Stomach (tissue), 9 donors: Measurements from ENCODE around the gene PGM5. TPM values are rescaled to one million over a fixed set of nuclear protein-coding genes. Genes with fewer than 3 reads are reported as not detected.
"Not testable (repeated sequence)": the region's sequence is repeated elsewhere in the genome, so short reads cannot be mapped to it uniquely, and the experiment has no call there.

Experiments used
- DNase-seq, 2 donors: peaks; one replicate each; pipeline versions ENCODE4 v3.0.0 to v3.0.0-alpha.2; 2013 to 2019
- H3K27ac ChIP-seq, 5 donors: fragments of 200-600 bp in 4 of 5; sonication (generic) in 4 of 5; one replicate each; pipeline ENCODE4 v1.5.1; 2013 to 2019; ENCODE audit warnings: mild to moderate bottlenecking in 1 of 5, moderate library complexity in 1 of 5
- H3K27me3 ChIP-seq, 3 donors: fragments of 200-600 bp; sonication (generic); one replicate each; pipeline ENCODE4 v1.5.1; 2017 to 2019; ENCODE audit warnings: mixed run types in 1 of 3
- H3K36me3 ChIP-seq, 4 donors: fragments of 200-600 bp; sonication (generic); 1 replicate in 3 of 4; 2 replicates in 1 of 4; pipeline ENCODE4 v1.5.1; 2016 to 2019
- H3K4me1 ChIP-seq, 4 donors: fragments of 200-600 bp; sonication (generic); one replicate each; pipeline ENCODE4 v1.5.1; 2016 to 2019
- H3K4me3 ChIP-seq, 4 donors: fragments of 200-600 bp; sonication (generic) in 3 of 4; one replicate each; pipeline ENCODE4 v1.5.1; 2016 to 2019; ENCODE audit warnings: mild to moderate bottlenecking in 1 of 4
- H3K9me3 ChIP-seq, 4 donors: fragments of 200-600 bp; sonication (generic); one replicate each; pipeline ENCODE4 v1.5.1; 2016 to 2019
- WGBS, 5 donors: extraction: QIAGEN DNeasy Blood & Tissue Kit in 3 of 5; methylation state at CpG; one replicate each; pipeline versions ENCODE4 v1.1.5 to v1.1.7; 2013 to 2018; 5-methylcytosine and 5-hydroxymethylcytosine counted together
- intact Hi-C: fragments of 100-400 bp; cut with DNase I; formaldehyde crosslinking; loops from one replicate; pipeline ENCODE4 v1.15.1; 2023; ENCODE audit warnings: low total_unique reads
- polyA plus RNA-seq, 3 donors: library from polyadenylated mRNA; stranded (reverse); fragments of 200-250 nt; gene quantifications; one replicate each; pipeline ENCODE4 v1.2.3, GENCODE V29; 2013
- total RNA-seq, 5 donors: library from RNA; depleted of rRNA; stranded (reverse); fragments of >200 nt; gene quantifications; one replicate each; pipeline versions ENCODE4 v1.1.0 to v1.2.3, GENCODE V29; 2014 to 2016
- donor health status: healthy with polysubstance abuse.
- donor health status: Bipolar disorder and iron deficiency.
- donor health status: healthy.

Gene PGM5
- total and polyA plus RNA-seq, 8 donors = 10.6 to 145 (median 62.2) TPM

DNA sequence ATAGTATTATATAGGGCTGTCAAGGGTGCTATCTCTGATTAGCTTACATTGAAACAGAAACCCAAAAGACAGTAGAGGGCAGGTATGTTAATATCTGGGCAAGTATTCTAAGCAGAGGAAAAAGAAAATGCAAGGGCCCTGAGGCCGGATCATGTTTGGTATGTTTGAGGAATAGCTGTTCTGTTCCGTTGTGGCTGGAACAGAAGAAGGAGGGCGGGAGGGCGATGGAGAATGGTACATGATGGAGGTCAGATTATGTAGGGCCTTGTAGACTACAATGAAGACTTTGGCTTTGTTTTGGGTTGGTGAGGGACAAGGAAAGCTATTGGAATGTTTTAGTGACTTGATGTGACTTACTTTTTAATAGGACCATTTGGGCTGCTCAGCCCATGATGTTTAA is 19.4 kb downstream of the PGM5 start:
- H3K27ac ChIP-seq, DNase-seq, H3K27me3 ChIP-seq, H3K4me1 ChIP-seq, intact Hi-C loops, H3K4me3 ChIP-seq, H3K9me3 ChIP-seq: not testable (repeated sequence)
- 85 to 95% (median 93%) methylated on average over 4 of the region's 4 CpGs for WGBS, 5 donors
- peaks cover 0 to 15% (median 0%) of the 10 kb centered on the region in 4 donors for H3K36me3 ChIP-seq

DNA sequence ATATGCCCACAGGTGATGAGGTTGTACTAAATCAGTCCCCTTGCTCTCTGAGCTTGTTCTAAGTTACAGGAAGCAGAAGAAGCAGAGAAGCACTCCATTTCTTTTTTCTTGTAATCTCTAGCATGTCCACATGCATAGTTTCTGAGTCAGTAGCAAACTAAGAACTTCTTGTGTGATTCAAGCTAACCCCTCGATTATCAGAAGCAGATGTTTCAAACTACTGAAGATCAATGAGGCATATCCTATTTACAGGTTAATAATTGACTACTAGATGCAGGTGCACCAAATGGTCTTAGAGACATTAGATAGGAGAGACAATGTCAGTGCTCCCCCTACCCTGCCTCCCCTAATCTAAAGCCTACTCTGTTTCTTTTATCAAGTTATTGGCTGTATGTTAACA is 21.3 kb downstream of the PGM5 start:
- intact Hi-C loops, H3K9me3 ChIP-seq, H3K4me3 ChIP-seq, H3K4me1 ChIP-seq, H3K36me3 ChIP-seq, H3K27ac ChIP-seq, H3K27me3 ChIP-seq, DNase-seq: not testable (repeated sequence)
- 11 to 40% (median 28%) methylated on average over 1 of the region's 1 CpG for whole genome bisulfite sequencing, 5 donors

GRCh38 chr9:68383894-68384293 is 27.5 kb downstream of the PGM5 start:
- 9 to 71% (median 55%) methylated on average over 1 of the region's 1 CpG for WGBS, 5 donors
- H3K36me3 ChIP-seq = peaks cover 0 to 12% (median 0%) of the 10 kb centered on the region in 4 donors
- DNase-seq, intact Hi-C loops, H3K4me1 ChIP-seq, H3K27me3 ChIP-seq, H3K9me3 ChIP-seq, H3K4me3 ChIP-seq, H3K27ac ChIP-seq: not testable (repeated sequence)

GRCh38 chr9:68389558-68389957 is 33.1 kb downstream of the PGM5 start:
- WGBS, 5 donors = 40 to 57% (median 47%) methylated on average over 4 of the region's 4 CpGs
- peaks cover 0 to 33% (median 10%) of the 10 kb centered on the region in 4 donors for H3K36me3 ChIP-seq
- H3K4me3 ChIP-seq, intact Hi-C loops, H3K4me1 ChIP-seq, H3K27me3 ChIP-seq, DNase-seq, H3K27ac ChIP-seq, H3K9me3 ChIP-seq: not testable (repeated sequence)

DNA sequence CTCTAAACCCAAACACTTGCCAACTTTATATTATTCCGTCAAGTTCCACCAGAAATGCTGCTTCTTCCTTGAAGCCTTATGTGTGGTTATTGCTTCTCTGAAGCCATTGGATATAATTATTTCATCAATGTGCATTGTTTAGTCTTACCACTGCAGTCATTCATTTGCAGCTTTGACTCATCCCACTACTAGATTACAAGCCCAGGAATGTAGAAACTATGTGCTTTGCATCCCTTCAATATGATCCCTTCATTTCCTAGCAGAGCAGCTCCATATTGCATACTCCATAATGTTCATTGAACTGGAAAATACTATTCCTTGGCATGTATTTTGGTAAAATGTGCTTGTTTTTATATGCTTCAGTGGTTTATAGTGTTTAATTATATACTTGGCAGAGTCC is 34.3 kb downstream of the PGM5 start:
- peaks cover 0 to 33% (median 10%) of the 10 kb centered on the region in 4 donors for H3K36me3 ChIP-seq
- H3K4me3 ChIP-seq, H3K4me1 ChIP-seq, H3K27ac ChIP-seq, DNase-seq, intact Hi-C loops, H3K9me3 ChIP-seq, H3K27me3 ChIP-seq: not testable (repeated sequence)
- WGBS, 5 donors = 76 to 100% (median 94%) methylated on average over 1 of the region's 1 CpG

- H3K9me3 ChIP-seq, H3K27me3 ChIP-seq, H3K4me1 ChIP-seq, intact Hi-C loops, DNase-seq, H3K36me3 ChIP-seq, H3K27ac ChIP-seq, H3K4me3 ChIP-seq: not testable (repeated sequence)
- 34 to 53% (median 50%) methylated on average over 1 of the region's 1 CpG for WGBS, 5 donors
Measured at GRCh38 chr9:68396411-68397094, 40.1 kb downstream of the PGM5 start.

DNA sequence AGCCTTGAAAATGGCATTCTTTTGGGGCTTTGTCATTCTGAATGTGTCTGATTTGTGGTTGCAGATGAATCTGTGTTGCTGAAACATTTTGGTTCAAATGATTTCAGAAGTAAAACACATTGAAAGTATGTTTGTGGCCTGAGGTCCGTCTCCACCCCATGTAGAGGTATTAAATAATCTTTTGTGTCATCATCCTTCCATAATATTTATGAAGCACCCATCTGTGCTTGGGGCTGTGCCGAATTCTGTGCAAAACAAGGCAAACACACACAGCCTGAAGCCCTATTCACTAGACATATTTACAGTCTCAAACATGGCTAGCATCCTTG is 40.6 kb downstream of the PGM5 start:
- H3K4me3 ChIP-seq, H3K9me3 ChIP-seq, DNase-seq, H3K4me1 ChIP-seq, intact Hi-C loops, H3K36me3 ChIP-seq, H3K27me3 ChIP-seq, H3K27ac ChIP-seq: not testable (repeated sequence)
- 49 to 70% (median 57%) methylated on average over 2 of the region's 2 CpGs for WGBS, 5 donors

- H3K27ac ChIP-seq, DNase-seq, H3K4me1 ChIP-seq, H3K9me3 ChIP-seq, H3K27me3 ChIP-seq, intact Hi-C loops, H3K36me3 ChIP-seq, H3K4me3 ChIP-seq: not testable (repeated sequence)
- WGBS, 5 donors = 49 to 66% (median 58%) methylated on average over 3 of the region's 3 CpGs
Measured at GRCh38 chr9:68397796-68398195, 41.4 kb downstream of the PGM5 start.

- H3K9me3 ChIP-seq, H3K27ac ChIP-seq, H3K4me1 ChIP-seq, H3K27me3 ChIP-seq, DNase-seq, H3K36me3 ChIP-seq, H3K4me3 ChIP-seq, intact Hi-C loops: not testable (repeated sequence)
- 52 to 83% (median 77%) methylated on average over 1 of the region's 1 CpG for WGBS, 5 donors
Measured at GRCh38 chr9:68398324-68398723, 41.9 kb downstream of the PGM5 start.

- H3K36me3 ChIP-seq, H3K9me3 ChIP-seq, H3K27ac ChIP-seq, H3K4me1 ChIP-seq, H3K27me3 ChIP-seq, H3K4me3 ChIP-seq, intact Hi-C loops, DNase-seq: not testable (repeated sequence)
- 82 to 90% (median 88%) methylated on average over 3 of the region's 3 CpGs for WGBS, 5 donors
Measured at GRCh38 chr9:68404421-68405185, 48.2 kb downstream of the PGM5 start.

- H3K4me3 ChIP-seq, H3K36me3 ChIP-seq, intact Hi-C loops, H3K27me3 ChIP-seq, H3K27ac ChIP-seq, H3K4me1 ChIP-seq, DNase-seq, H3K9me3 ChIP-seq: not testable (repeated sequence)
Measured at GRCh38 chr9:68411865-68412264, 55.5 kb downstream of the PGM5 start.

GRCh38 chr9:68412754-68413153 is 56.3 kb downstream of the PGM5 start:
- H3K36me3 ChIP-seq, H3K27me3 ChIP-seq, intact Hi-C loops, H3K27ac ChIP-seq, DNase-seq, H3K9me3 ChIP-seq, H3K4me3 ChIP-seq: not testable (repeated sequence)
- H3K4me1 ChIP-seq = peaks cover 0 to 12% (median 2%) of the 10 kb centered on the region in 4 donors
- WGBS, 5 donors = 84 to 90% (median 86%) methylated on average over 2 of the region's 2 CpGs
